Measurements from ENCODE around the gene ACBD6. TPM values are rescaled to one million over a fixed set of nuclear protein-coding genes. Genes with fewer than 3 reads are reported as not detected.
"Not testable (repeated sequence)": the region's sequence is repeated elsewhere in the genome, so short reads cannot be mapped to it uniquely, and the experiment has no call there.

ACBD6 gene
- total RNA-seq, 3 donors from 2014 or later, result 42.6 to 50.1 (median 48.8) TPM

DNA sequence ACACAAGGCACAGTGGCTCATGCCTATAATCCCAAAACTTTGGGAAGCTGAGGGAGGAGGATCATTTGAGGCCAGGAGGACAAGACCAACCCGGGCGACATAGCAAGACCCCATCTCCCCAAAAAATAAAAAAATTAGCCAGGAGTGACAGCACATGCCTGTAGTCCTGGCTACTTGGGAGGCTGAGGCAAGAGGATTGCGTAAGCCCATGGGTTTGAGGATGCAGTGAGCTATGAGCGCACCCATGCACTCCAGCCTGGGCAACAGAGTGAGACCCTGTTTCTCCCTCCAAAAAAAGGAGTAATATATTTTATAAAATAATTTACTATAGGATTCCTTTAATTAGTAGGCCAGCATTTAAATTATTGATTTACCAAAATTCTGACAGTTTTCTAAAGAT is 89.8 kb downstream of the ACBD6 start:
- intact Hi-C loops (cut with DNase I; ENCODE audit: low total_unique reads), result no loop called here

DNA sequence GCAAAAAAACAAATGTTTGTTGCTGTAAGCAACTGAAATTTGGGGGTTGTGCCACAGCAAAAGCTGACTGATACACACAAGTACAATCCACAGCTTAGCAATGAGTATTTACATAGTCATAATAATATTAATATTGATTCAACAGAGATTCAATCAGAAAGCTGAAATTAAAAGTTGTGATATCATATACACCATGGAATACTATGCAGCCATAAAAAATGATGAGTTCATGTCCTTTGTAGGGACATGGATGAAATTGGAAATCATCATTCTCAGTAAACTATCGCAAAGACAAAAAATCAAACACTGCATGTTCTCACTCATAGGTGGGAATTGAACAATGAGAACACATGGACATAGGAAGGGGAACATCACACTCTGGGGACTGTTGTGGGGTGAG is 94.2 kb downstream of the ACBD6 start:
- H3K4me1 ChIP-seq; H3K9me3 ChIP-seq; H3K4me3 ChIP-seq; H3K36me3 ChIP-seq; intact Hi-C loops (cut with DNase I; ENCODE audit: low total_unique reads); H3K27ac ChIP-seq; DNase-seq (ENCODE audit: low spot score in 2 of 2); H3K27me3 ChIP-seq: not testable (repeated sequence)

More for the DNA sequence above, 89.8 kb downstream of the ACBD6 start:
- no peak for TF ChIP-seq POLR2AphosphoS5 (IDR thresholded peaks at IDR 0.05)
- TF ChIP-seq CTCF (IDR thresholded peaks at IDR 0.05), result no peak
- TF ChIP-seq POLR2A (IDR thresholded peaks at IDR 0.05), result no peak
- no peak for DNase-seq (ENCODE audit: low spot score in 2 of 2)
- Histone ChIP-seq H3K27ac (no peak overlapping the region), H3K9me3 (no peaks in the 10 kb centered on the region), H3K36me3 (no peaks in the 10 kb centered on the region), H3K4me1 (no peaks in the 10 kb centered on the region), H3K27me3 (no peaks in the 10 kb centered on the region), H3K4me3 (no peak overlapping the region)

DNA sequence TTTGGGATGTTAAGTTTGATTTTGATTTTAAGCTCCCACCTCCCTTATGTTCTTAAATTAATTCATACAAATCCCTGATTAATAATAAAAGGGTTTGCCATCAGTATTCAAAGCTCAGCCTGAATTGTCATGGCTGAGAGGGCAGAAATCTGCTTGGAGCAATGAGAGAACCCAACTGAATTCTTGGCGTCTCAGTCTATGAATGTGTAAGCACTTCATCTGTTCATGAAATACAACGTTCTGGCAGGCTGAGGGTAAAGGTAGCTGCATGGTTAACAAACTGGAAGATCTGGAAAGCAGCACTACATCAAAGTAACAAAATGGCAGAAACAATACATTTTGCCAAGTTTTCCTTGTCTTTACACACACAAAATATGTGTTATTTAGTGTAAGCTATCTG is 95.3 kb downstream of the ACBD6 start:
- DNase-seq (ENCODE audit: low spot score in 2 of 2), result no peak
- no peaks in the 10 kb centered on the region for H3K27me3 ChIP-seq
- H3K36me3 ChIP-seq, result no peaks in the 10 kb centered on the region
- H3K27ac ChIP-seq, result no peak overlapping the region
- no peaks in the 10 kb centered on the region for H3K9me3 ChIP-seq
- H3K4me3 ChIP-seq, result no peak overlapping the region
- no peak for TF ChIP-seq POLR2A (IDR thresholded peaks at IDR 0.05)
- TF ChIP-seq POLR2AphosphoS5 (IDR thresholded peaks at IDR 0.05), result no peak
- TF ChIP-seq CTCF (IDR thresholded peaks at IDR 0.05), result no peak
- H3K4me1 ChIP-seq, result no peaks in the 10 kb centered on the region
- intact Hi-C loops (cut with DNase I; ENCODE audit: low total_unique reads), result no loop called here

GRCh38 chr1:180402551-180402950 is 99.8 kb downstream of the ACBD6 start:
- intact Hi-C loops (cut with DNase I; ENCODE audit: low total_unique reads), result no loop called here

GRCh38 chr1:180402001-180402400 is 100.4 kb downstream of the ACBD6 start:
- Histone ChIP-seq H3K36me3 (no peaks in the 10 kb centered on the region), H3K27ac (no peak overlapping the region), H3K9me3 (no peaks in the 10 kb centered on the region), H3K4me3 (no peak overlapping the region), H3K4me1 (no peaks in the 10 kb centered on the region), H3K27me3 (no peaks in the 10 kb centered on the region)
- no peak for DNase-seq (ENCODE audit: low spot score in 2 of 2)
- TF ChIP-seq POLR2A (IDR thresholded peaks at IDR 0.05) (no peak), POLR2AphosphoS5 (IDR thresholded peaks at IDR 0.05) (no peak), CTCF (IDR thresholded peaks at IDR 0.05) (no peak)
- intact Hi-C loops (cut with DNase I; ENCODE audit: low total_unique reads), result no loop called here

More at GRCh38 chr1:180402551-180402950, 99.8 kb downstream of the ACBD6 start:
- H3K27me3 ChIP-seq, result no peaks in the 10 kb centered on the region
- H3K36me3 ChIP-seq, result no peaks in the 10 kb centered on the region
- DNase-seq (ENCODE audit: low spot score in 2 of 2), result no peak
- no peak for TF ChIP-seq POLR2A (IDR thresholded peaks at IDR 0.05)
- no peak for TF ChIP-seq CTCF (IDR thresholded peaks at IDR 0.05)
- no peak for TF ChIP-seq POLR2AphosphoS5 (IDR thresholded peaks at IDR 0.05)
- H3K27ac ChIP-seq, result no peak overlapping the region
- no peaks in the 10 kb centered on the region for H3K4me1 ChIP-seq
- no peak overlapping the region for H3K4me3 ChIP-seq
- no peaks in the 10 kb centered on the region for H3K9me3 ChIP-seq

DNA sequence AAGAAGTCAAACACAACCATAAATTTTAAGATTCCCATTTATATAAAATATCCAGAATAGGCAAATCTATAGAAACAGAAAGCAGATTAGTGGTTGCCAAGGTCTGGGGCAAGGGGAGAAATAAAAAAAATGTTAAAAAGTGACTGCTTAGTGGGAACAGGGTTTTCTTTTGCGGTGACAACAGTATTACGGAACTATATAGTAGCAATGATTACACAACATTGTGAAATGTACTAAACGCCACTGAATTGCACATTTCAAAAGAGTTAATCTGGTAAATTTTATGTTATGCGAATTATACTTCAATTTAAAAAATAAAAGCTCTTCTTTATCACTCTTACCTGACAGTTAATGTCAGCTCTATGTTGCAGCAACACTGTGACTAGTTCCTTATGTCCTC is 105.2 kb downstream of the ACBD6 start:
- Histone ChIP-seq H3K4me3 (no peak overlapping the region), H3K9me3 (no peaks in the 10 kb centered on the region), H3K36me3 (no peaks in the 10 kb centered on the region), H3K27ac (no peak overlapping the region), H3K4me1 (no peaks in the 10 kb centered on the region), H3K27me3 (no peaks in the 10 kb centered on the region)
- TF ChIP-seq POLR2AphosphoS5 (IDR thresholded peaks at IDR 0.05) (no peak), POLR2A (IDR thresholded peaks at IDR 0.05) (no peak), CTCF (IDR thresholded peaks at IDR 0.05) (no peak)
- intact Hi-C loops (cut with DNase I; ENCODE audit: low total_unique reads), result no loop called here
- DNase-seq (ENCODE audit: low spot score in 2 of 2), result no peak

Measured in breast epithelium (tissue), 4 donors.